ENCODE results near the gene ABR. TPM values are rescaled to one million over a fixed set of nuclear protein-coding genes. Genes with fewer than 3 reads are reported as not detected.

ABR gene
- total and polyA plus RNA-seq, 2 of the 8 experiments (the other 6 are each of a cell fraction or from before 2014, with no cell fraction given), result 44.8 to 47.2 TPM

DNA sequence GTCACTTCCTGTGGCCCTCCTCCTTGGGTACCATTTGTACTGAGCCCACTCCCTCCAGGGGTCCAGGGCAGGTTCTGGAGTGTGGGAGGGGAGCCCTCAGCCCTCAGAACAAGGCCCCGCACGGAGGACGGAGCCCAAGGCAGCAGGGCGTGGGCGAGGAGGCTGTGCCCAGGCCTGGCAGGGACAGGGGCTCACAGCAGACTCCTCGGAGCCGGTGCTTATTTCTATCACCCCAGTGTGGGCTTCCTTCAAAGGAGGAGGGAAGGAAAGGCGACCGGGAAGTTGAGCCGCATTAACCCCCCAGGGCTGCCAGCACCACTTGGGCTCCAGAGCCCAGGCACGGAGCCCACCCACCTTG, 54.0 kb downstream of the ABR start:
- Histone ChIP-seq H2AFZ (ENCODE audit: low read length) (no peak overlapping the region), H2BK5ac (ENCODE audit: low read depth, low read length) (no peak overlapping the region), H3K18ac (ENCODE audit: extremely low read depth, low read length) (no peak overlapping the region), H3K27me3 (replicated peaks in 1 of 4; ENCODE audit: control insufficient read depth in 3 of 4, extremely low read depth in 1 of 4, insufficient read depth in 3 of 4, low read length in 3 of 4) (peaks cover 0 to 2% (median 0%) of the 10 kb centered on the region in 4 experiments; a peak in 1 of 7 replicates), H3K56ac (replicated peaks; ENCODE audit: insufficient read length, low read depth, low read length) (no peak overlapping the region), H2BK12ac (ENCODE audit: low read depth, low read length) (no peak overlapping the region), H3K9me3 (ENCODE audit: insufficient read depth in 2 of 2, low read depth in 1 of 2, low read length in 1 of 2) (no peaks in the 10 kb centered on the region), H3K79me2 (ENCODE audit: control insufficient read depth in 1 of 2, insufficient read depth in 2 of 2, low read length in 2 of 2) (no peaks in the 10 kb centered on the region), H3K79me1 (ENCODE audit: low read depth, low read length) (0 out of 2 replicates have a peak, but pooled peaks cover 2% of the 10 kb centered on the region), H3K23ac (ENCODE audit: insufficient read length) (no peak overlapping the region), H3K4me2 (ENCODE audit: insufficient read depth in 1 of 2, low read depth in 2 of 2, low read length in 2 of 2) (no peak overlapping the region), H3K23me2 (ENCODE audit: low read depth, low read length) (no peaks in the 10 kb centered on the region), H3K14ac (ENCODE audit: insufficient read length) (no peak overlapping the region), H4K20me1 (replicated peaks in 1 of 2; ENCODE audit: control insufficient read depth in 1 of 2, insufficient read depth in 2 of 2, low read length in 2 of 2) (peaks cover 3 to 4% of the 10 kb centered on the region in 2 experiments), H3K4ac (replicated peaks; ENCODE audit: insufficient read length, low read depth, low read length) (no peak overlapping the region), H2BK20ac (ENCODE audit: low read length) (no peak overlapping the region), H2BK120ac (replicated peaks; ENCODE audit: low read depth, low read length) (no peak overlapping the region), H4K91ac (replicated peaks; ENCODE audit: insufficient read length, low read length) (no peak overlapping the region), H3K4me3 (ENCODE audit: extremely low read depth in 1 of 4, insufficient read depth in 2 of 4, low read depth in 3 of 4, low read length in 4 of 4) (no peak overlapping the region), H2BK15ac (ENCODE audit: low read length) (no peak overlapping the region), H3K27ac (ENCODE audit: low read depth, low read length) (no peak overlapping the region), H3K36me3 (ENCODE audit: control insufficient read depth in 2 of 4, insufficient read depth in 4 of 4, low read length in 3 of 4) (no peaks in the 10 kb centered on the region), H3K4me1 (replicated peaks in 1 of 4; ENCODE audit: control insufficient read depth in 3 of 4, insufficient read depth in 4 of 4, low read length in 3 of 4) (peaks cover 0 to 7% (median 4%) of the 10 kb centered on the region in 4 experiments; a peak in 5 of 7 replicates), H4K5ac (ENCODE audit: insufficient read length, low read depth, low read length) (no peak overlapping the region), H3K9ac (replicated peaks in 1 of 4; ENCODE audit: extremely low read depth in 1 of 4, low read depth in 3 of 4, low read length in 3 of 4) (no peak overlapping the region), H2AK5ac (ENCODE audit: low read depth, low read length) (no peak overlapping the region), H4K8ac (ENCODE audit: extremely low read depth, insufficient read depth, low read length) (no peak overlapping the region)
- DNase-seq (ENCODE audit: low read depth in 1 of 2, low spot score in 2 of 2) (no peak), FAIRE-seq (no peak)
- WGBS, 2 experiments (ENCODE audit: extremely low coverage in 1 of 2, insufficient coverage in 1 of 2, insufficient read length in 1 of 2, insufficient replicate concordance in 2 of 2, low coverage in 1 of 2, low lambda C conversion rate in 2 of 2, missing lambda C conversion rate in 1 of 2), result 81% methylated on average over 8 of the region's 11 CpGs; no CpG with 5 or more reads in 1 of the 2 experiments
- ChIA-PET CTCF (ENCODE audit: partially characterized antibody) (interaction anchor here (0.7 to 8.5 kb wide), 3 partner anchors 20 to 56 kb away, joined by 4 to 178 read pairs (median 4); no protein-coding TSS in a partner anchor), POLR2A (ENCODE audit: partially characterized antibody) (interaction anchor here (1.1 to 1.2 kb wide), 2 partner anchors 11 to 62 kb away, joined by 3 to 4 read pairs; no protein-coding TSS in a partner anchor)
- TF ChIP-seq KDM5A (IDR thresholded peaks at IDR 0.05; ENCODE audit: low read length) (no peak), BACH1 (IDR thresholded peaks at IDR 0.05; ENCODE audit: low read length) (no peak), CREB1 (IDR thresholded peaks at IDR 0.05) (no peak), GTF2F1 (IDR thresholded peaks at IDR 0.05; ENCODE audit: borderline replicate concordance, low read depth, low read length) (no peak)
